Hepatocyte (in vitro differentiated cells): ENCODE data around the gene POC1A. TPM values are rescaled to one million over a fixed set of nuclear protein-coding genes. Genes with fewer than 3 reads are reported as not detected.

ENCODE experiments used
- DNase-seq: peaks from one replicate; pipeline ENCODE4 v3.0.0-alpha.2; 2016; ENCODE audit warnings: low spot score
- H2AFZ ChIP-seq: fragments of 200-600 bp; sonication (generic); 2 replicates; pipeline ENCODE4 v1.6.0; 2016; ENCODE audit warnings: antibody characterized with exemption, mild to moderate bottlenecking
- H3K27ac ChIP-seq: fragments of 200-600 bp; sonication (generic); 2 replicates; pipeline ENCODE4 v1.5.1; 2016; ENCODE audit warnings: mild to moderate bottlenecking
- H3K27me3 ChIP-seq: fragments of 200-600 bp; sonication (generic); 2 replicates; pipeline ENCODE4 v1.6.1; 2016
- H3K36me3 ChIP-seq: fragments of 200-600 bp; sonication (generic); replicated peaks from 2 replicates; pipeline ENCODE4 v1.5.1; 2016; ENCODE audit warnings: low read depth; ENCODE audit not compliant: insufficient read depth
- H3K4me1 ChIP-seq: fragments of 200-600 bp; sonication (generic); 2 replicates; pipeline ENCODE4 v1.5.1; 2016; ENCODE audit warnings: mild to moderate bottlenecking, moderate library complexity; ENCODE audit not compliant: insufficient read depth
- H3K4me2 ChIP-seq: fragments of 200-600 bp; sonication (generic); 2 replicates; pipeline ENCODE4 v1.6.0; 2016
- H3K4me3 ChIP-seq: fragments of 200-600 bp; sonication (generic); 2 replicates; pipeline ENCODE4 v1.5.1; 2016; ENCODE audit warnings: mild to moderate bottlenecking
- H3K79me2 ChIP-seq: fragments of 200-600 bp; sonication (generic); 2 replicates; pipeline ENCODE4 v1.6.0; 2017; ENCODE audit warnings: mild to moderate bottlenecking
- H3K9me2 ChIP-seq: fragments of 200-600 bp; sonication (generic); replicated peaks from 2 replicates; pipeline ENCODE4 v1.6.0; 2017; ENCODE audit warnings: mild to moderate bottlenecking; ENCODE audit not compliant: insufficient read depth
- H3K9me3 ChIP-seq: fragments of 200-600 bp; sonication (generic); 2 replicates; pipeline ENCODE4 v1.5.1; 2016; ENCODE audit warnings: low read depth, mild to moderate bottlenecking
- H4K20me1 ChIP-seq: fragments of 200-600 bp; sonication (generic); 2 replicates; pipeline ENCODE4 v1.6.0; 2016; ENCODE audit warnings: mild to moderate bottlenecking; ENCODE audit not compliant: insufficient read depth, poor library complexity, severe bottlenecking
- EZH2 ChIP-seq: fragments of 200-600 bp; sonication (generic); IDR thresholded peaks from 2 replicates; pipeline ENCODE4 v1.6.1; 2016; ENCODE audit warnings: antibody characterized with exemption, mild to moderate bottlenecking, borderline replicate concordance
- EZH2phosphoT487 ChIP-seq: fragments of 200-600 bp; sonication (generic); IDR thresholded peaks from one replicate; pipeline ENCODE4 v1.6.1; 2018; ENCODE audit warnings: antibody characterized with exemption, mild to moderate bottlenecking, low read depth, moderate library complexity; ENCODE audit not compliant: unreplicated experiment, severe bottlenecking
- WGBS: methylation state at CpG from one replicate; pipeline ENCODE4 v1.1.6; 2016; ENCODE audit warnings: low lambda C conversion rate; ENCODE audit errors: missing lambda C conversion rate; 5-methylcytosine and 5-hydroxymethylcytosine counted together
- polyA plus RNA-seq: library from polyadenylated mRNA; unstranded; fragments of >200 nt; fragmentation: Nextera tagmentation; extraction: Ambion mirVana; gene quantifications from 2 replicates; pipeline ENCODE4 v1.2.1, GENCODE V29; 2016
- total RNA-seq: library from RNA; depleted of rRNA; stranded (reverse); fragments of >200 nt; gene quantifications from 2 replicates; pipeline ENCODE4 v1.2.3, GENCODE V29; 2014
- TF ChIP-seq, protein P1 (sequence below): fragments of 200-600 bp; sonication (generic); IDR thresholded peaks from 2 replicates; pipeline ENCODE4 v1.5.1; 2016; ENCODE audit warnings: antibody characterized with exemption, mild to moderate bottlenecking; ENCODE audit not compliant: poor library complexity

POC1A gene
- total and polyA plus RNA-seq, 2 experiments from 2014 or later: 2.6 to 3.7 TPM

DNA sequence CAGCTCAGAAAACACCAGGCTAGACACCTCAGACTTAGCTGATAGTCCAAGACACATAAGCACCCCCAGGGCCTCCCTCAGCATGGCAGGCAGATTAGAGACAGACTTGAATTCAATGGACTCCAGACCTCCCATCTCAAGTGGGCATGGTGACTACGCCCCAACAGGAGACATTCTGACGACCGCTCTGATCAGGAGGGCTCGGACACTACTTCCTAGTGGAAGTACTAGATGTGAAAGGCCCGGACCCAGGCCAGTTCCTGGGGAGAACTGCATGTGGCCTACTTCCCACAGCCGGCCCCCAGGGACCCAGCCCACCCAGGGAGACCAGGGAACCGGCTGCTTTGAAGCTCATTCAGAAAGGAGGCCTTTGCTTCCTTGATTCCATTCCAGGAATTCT lies 16.9 kb downstream of the POC1A start:
- Histone ChIP-seq H3K27ac (no peak overlapping the region), H3K9me3 (no peaks in the 10 kb centered on the region), H3K36me3 (no peaks in the 10 kb centered on the region), H3K9me2 (no peaks in the 10 kb centered on the region), H3K4me2 (no peak overlapping the region), H3K27me3 (no peaks in the 10 kb centered on the region), H3K79me2 (no peaks in the 10 kb centered on the region), H2AFZ (no peak overlapping the region), H3K4me1 (no peaks in the 10 kb centered on the region), H3K4me3 (no peak overlapping the region), H4K20me1 (no peaks in the 10 kb centered on the region)
- DNase-seq: no peak
- no peak for TF ChIP-seq EZH2
- TF ChIP-seq EZH2phosphoT487: no peak
- TF ChIP-seq, protein P1, sequence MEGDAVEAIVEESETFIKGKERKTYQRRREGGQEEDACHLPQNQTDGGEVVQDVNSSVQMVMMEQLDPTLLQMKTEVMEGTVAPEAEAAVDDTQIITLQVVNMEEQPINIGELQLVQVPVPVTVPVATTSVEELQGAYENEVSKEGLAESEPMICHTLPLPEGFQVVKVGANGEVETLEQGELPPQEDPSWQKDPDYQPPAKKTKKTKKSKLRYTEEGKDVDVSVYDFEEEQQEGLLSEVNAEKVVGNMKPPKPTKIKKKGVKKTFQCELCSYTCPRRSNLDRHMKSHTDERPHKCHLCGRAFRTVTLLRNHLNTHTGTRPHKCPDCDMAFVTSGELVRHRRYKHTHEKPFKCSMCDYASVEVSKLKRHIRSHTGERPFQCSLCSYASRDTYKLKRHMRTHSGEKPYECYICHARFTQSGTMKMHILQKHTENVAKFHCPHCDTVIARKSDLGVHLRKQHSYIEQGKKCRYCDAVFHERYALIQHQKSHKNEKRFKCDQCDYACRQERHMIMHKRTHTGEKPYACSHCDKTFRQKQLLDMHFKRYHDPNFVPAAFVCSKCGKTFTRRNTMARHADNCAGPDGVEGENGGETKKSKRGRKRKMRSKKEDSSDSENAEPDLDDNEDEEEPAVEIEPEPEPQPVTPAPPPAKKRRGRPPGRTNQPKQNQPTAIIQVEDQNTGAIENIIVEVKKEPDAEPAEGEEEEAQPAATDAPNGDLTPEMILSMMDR: no peak
- WGBS: 92% methylated on average over 7 of the region's 7 CpGs

DNA sequence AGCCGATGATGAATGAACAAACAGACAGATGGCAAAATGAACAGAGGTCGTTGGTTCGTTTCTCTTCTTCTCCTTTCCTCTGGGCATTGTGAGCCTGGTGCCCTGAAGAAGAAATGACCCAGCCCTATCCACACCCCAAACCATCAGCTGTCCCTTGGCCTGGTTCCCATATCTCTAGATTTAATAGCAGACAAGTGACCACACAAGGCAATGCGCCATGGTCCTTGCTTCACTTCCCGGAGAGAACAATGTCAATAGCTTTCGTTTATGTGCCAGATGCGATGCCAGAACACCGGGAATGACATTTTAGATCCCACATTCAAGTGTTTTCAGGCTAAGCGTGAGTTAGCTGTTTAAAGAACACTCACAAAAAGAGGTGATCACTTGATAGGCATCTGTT lies 17.7 kb downstream of the POC1A start:
- H3K27ac ChIP-seq: no peak overlapping the region
- TF ChIP-seq EZH2phosphoT487: no peak
- TF ChIP-seq, protein P1: no peak
- TF ChIP-seq EZH2: no peak
- 95% methylated on average over 9 of the region's 9 CpGs for WGBS
- no peaks in the 10 kb centered on the region for H3K9me2 ChIP-seq
- no peak overlapping the region for H2AFZ ChIP-seq
- DNase-seq: no peak
- no peaks in the 10 kb centered on the region for H4K20me1 ChIP-seq
- H3K27me3 ChIP-seq: no peaks in the 10 kb centered on the region
- H3K4me3 ChIP-seq: no peak overlapping the region
- no peaks in the 10 kb centered on the region for H3K36me3 ChIP-seq
- no peaks in the 10 kb centered on the region for H3K9me3 ChIP-seq
- H3K79me2 ChIP-seq: no peaks in the 10 kb centered on the region
- no peaks in the 10 kb centered on the region for H3K4me1 ChIP-seq
- H3K4me2 ChIP-seq: no peak overlapping the region

DNA sequence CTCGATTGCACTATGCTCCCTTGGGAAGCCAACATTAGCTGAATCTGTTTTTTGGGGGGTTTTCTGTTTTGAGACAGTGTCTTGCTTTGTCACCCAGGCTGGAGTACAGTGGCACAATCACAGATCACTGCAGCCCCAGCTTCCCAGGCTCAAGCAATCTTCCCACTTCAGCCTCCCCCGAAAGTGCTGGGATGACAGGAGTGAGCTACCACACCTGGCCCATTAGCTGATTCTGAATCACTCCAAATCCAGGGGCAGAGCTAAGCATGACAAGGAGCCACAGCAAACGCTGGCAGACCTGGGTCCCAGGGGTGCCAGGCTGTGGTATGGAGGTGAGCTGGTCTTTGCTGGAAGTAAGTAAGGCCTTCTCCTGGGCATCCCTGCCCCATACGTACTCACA lies 18.9 kb downstream of the POC1A start:
- WGBS: 96% methylated on average over 4 of the region's 4 CpGs
- Histone ChIP-seq H3K9me3 (no peaks in the 10 kb centered on the region), H4K20me1 (no peaks in the 10 kb centered on the region)

More for the DNA sequence above, 18.9 kb downstream of the POC1A start:
- Histone ChIP-seq H3K36me3 (no peaks in the 10 kb centered on the region), H3K4me2 (no peak overlapping the region), H3K4me3 (no peak overlapping the region), H3K27me3 (no peaks in the 10 kb centered on the region), H3K79me2 (no peaks in the 10 kb centered on the region), H3K9me2 (no peaks in the 10 kb centered on the region), H3K4me1 (no peaks in the 10 kb centered on the region), H2AFZ (no peak overlapping the region), H3K27ac (no peak overlapping the region)
- no peak for DNase-seq
- no peak for TF ChIP-seq EZH2
- TF ChIP-seq EZH2phosphoT487: no peak
- TF ChIP-seq, protein P1: no peak
